Muscle layer of colon (tissue), 2 donors: ENCODE results near the gene PCDHA12.

ENCODE experiments used
- H3K27ac ChIP-seq: one replicate; pipeline ENCODE4 v1.7.0; 2013; ENCODE audit warnings: low read depth, mild to moderate bottlenecking, low read length, moderate library complexity
- H3K27me3 ChIP-seq, 2 donors: one replicate each; pipeline ENCODE4 v1.7.0; 2013; ENCODE audit warnings: low read length in 2 of 2, mild to moderate bottlenecking in 2 of 2; ENCODE audit not compliant: insufficient read depth in 2 of 2, control insufficient read depth in 1 of 2
- H3K36me3 ChIP-seq: one replicate; pipeline ENCODE4 v1.7.0; 2013; ENCODE audit warnings: mild to moderate bottlenecking, low read length; ENCODE audit not compliant: insufficient read depth
- H3K4me1 ChIP-seq: one replicate; pipeline ENCODE4 v1.7.0; 2013; ENCODE audit warnings: mild to moderate bottlenecking, low read length; ENCODE audit not compliant: insufficient read depth
- H3K4me3 ChIP-seq, 2 donors: one replicate each; pipeline ENCODE4 v1.7.0; 2013; ENCODE audit warnings: low read length in 2 of 2, low read depth in 1 of 2, mild to moderate bottlenecking in 1 of 2, moderate library complexity in 1 of 2
- H3K9ac ChIP-seq: one replicate; pipeline ENCODE4 v1.7.0; 2013; ENCODE audit warnings: low read length
- H3K9me3 ChIP-seq: one replicate; pipeline ENCODE4 v1.7.0; 2013; ENCODE audit warnings: mild to moderate bottlenecking, low read length
- donor health status: abdominal sarcoma.
- donor health status: Adenocarcinoma of cecum.

Gene PCDHA12

DNA sequence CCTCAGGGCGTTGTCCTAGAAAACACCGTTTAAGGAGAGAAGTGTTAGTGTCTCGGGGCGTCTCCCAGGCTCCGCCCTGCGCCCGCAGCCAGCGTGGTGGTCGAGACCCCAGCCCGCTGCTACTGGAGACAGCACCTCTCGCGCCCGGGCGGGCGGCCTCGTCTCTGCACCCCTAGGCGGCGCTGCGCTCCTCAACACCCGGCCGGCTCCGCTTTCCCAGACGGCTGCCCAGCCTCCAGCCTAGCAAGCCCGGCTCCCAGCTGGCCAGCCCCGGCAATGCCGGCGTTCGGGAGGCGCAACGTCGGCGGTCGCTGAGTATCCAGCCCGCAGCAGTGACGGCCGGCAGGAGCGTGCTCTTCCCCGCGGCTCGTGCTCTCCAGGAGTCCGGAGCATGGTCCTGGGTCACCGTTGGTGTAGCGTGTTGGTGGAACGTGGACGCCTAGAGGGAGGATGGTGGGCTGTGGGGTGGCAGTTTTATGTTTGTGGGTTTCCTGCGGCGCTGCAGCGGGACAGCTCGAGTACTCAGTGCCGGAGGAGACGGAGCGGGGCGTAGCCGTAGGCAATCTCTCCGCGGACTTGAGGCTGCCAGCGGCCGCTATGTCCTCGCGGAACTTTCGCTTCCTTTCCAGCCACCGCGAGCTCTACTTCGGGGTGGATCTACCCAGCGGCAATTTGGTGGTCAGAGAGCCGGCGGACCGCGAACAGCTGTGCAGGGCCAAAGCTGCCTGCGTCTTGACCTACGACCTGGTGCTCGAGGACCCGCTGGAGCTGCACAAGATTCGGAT, 51.5 kb downstream of the PCDHA12 start:
- H3K27me3 ChIP-seq = peaks cover 10 to 33% of the 10 kb centered on the region in 2 donors
- H3K36me3 ChIP-seq = no peaks in the 10 kb centered on the region
- peak overlapping the region; percentile 64 to 68 for H3K4me3 ChIP-seq
- H3K27ac ChIP-seq = no peak overlapping the region
- H3K4me1 ChIP-seq = peaks cover 7% of the 10 kb centered on the region
- H3K9ac ChIP-seq = no peak overlapping the region
- H3K9me3 ChIP-seq = no peaks in the 10 kb centered on the region

DNA sequence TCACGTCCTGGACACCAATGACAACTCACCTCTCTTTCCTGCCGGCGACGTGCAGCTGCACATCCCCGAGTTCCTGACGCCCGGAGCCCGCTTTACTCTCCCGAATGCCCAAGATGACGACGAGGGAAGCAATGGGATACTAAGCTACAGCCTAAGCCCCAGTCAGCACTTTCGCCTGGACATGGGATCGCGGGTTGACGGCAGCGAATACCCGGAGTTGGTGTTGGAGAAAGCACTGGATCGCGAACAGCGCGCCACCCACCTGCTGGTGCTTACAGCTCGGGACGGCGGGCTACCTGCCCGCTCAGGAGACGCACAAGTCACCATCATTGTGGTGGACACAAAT, 52.1 kb downstream of the PCDHA12 start:
- Histone ChIP-seq H3K9ac (no peak overlapping the region), H3K4me1 (peaks cover 7% of the 10 kb centered on the region), H3K36me3 (no peaks in the 10 kb centered on the region), H3K27ac (no peak overlapping the region), H3K4me3 (peak overlapping the region; percentile 64 to 68), H3K27me3 (peaks cover 10 to 33% of the 10 kb centered on the region in 2 donors), H3K9me3 (no peaks in the 10 kb centered on the region)
